ENCODE data around the gene LHFPL3.

LHFPL3 gene

DNA sequence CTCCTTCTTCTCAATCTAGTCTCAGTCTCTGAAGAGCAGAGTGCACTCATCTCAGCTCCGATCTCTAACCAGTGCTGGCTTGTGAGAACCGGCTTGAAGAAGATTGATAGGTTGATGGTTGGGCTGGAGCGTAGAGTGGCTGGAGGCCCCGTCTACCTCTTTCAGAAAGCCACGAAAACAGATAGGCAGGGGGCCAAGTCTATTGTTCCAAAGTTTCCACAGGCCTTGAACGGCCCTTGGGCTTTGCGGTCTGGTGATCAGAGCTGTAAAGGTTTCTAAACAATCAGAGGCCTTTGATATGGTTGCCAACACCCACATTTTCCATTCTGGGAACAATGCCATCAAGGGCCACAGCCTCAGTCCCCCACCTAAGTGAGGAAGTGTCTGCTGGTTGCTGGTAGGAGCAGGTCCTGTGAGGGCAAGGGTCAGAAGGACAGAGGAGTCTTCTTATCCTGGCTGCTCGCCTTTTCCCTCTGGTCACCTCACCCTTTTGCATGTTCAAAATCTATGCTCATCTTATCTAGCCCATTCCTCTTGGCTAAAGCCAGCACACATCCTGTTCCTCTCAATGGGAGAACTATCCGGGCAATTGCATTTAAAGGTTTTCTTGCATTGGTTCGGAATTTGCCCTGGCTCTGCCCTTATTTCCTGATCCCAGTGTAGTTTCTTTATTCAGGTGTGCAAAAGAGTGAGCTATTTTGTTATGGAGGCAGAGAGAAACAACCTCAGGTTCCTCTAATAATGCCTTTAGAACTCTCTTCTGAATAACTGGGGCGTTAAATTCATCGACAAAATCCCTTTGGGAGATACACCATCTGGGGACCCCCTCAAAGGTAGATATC is 615.3 kb downstream of the LHFPL3 start:
- peak in 2 of 4 experiments; percentile 13 to 27 for DNase-seq

DNA sequence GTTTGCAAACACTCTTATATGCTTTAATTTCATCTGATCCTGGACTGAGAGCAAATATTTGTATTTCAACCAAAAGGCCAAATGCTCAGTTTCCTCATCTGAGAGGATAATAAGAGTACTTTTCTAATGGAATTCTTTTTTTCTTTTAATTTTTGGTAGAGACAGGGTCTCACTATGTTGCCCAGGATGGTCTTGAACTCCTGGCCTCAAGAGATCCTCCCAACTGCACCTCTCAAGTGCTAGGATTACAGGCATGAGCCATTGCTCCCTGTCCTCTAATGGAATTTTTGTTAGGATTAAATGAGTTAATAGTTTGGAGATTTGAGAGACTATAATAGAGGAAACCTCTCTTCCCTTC is 617.2 kb downstream of the LHFPL3 start:
- no peak for DNase-seq

DNA sequence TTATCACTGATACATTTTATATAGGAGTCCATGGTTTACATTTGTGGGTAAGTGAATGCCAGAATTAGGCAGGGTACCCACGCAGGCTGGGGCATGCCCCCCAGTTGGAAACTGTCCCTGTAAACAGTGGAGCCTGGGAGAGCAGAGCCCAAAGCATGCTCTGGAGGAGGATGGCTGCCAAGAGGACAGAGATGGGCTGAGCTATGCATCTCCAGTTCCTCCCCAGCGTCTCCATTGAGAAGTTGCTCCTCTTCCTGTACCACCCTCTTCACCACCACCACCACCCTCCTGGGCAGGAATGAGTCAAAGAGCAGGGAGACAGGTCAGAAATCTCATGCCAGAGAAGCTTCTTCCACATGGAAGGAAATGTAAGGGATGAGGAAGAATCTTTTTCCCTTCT is 617.9 kb downstream of the LHFPL3 start:
- no peak for DNase-seq

DNA sequence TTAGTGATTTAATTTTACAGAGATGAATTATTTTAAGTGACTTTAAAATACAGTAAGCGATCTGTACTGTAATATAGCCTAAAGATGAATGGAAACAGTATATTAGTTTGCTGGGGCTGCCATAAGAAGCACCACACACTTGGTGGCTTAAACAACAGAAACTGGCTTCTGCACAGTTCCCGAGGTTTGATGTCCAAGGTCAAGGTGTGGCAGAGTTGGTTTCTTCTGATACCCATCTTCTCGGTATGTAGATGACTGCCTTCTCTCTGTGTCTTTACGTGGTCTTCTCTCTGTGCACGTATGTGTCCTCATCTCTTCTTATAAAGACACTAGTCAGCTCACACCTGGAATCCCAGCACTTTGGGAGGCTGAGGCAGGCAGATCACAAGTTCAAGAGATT is 621.6 kb downstream of the LHFPL3 start:
- DNase-seq = no peak

DNA sequence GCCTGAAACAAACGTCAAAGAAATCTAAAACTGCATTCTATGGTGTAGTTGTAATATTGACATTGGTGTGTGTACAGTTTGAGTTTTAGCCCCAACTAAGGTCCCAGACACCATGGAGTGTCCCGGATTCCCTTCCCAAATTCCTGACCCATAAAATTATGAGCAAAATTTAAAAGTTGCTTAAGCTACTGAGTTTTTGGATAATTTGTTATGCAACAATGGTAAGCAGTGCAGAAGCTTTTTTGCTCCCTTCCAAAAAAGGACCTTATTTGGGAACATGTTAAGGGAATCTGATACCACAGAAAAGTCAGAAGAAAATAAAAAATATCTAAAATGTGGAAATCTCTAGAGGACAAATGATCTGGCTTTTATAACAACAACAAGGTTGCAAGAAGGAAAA is 622.4 kb downstream of the LHFPL3 start:
- DNase-seq = no peak

DNA sequence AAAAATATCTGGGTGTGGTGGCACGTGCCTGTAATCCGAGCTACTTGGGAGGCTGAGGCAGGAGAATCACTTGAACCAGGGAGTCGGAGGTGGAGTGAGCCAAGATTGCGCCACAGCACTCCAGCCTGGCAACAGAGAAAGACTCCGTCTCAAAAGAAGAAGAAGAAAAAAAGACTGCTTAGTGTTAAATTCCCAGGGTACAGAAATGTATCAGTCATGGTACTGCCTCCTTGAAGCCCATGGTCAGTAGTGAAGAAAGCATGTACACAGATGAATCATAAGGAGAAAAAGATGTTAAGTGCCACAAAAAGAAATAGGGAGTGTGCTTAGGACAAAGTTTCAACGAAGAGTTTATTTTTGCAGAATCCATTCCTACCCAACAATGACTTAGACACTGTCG is 623.1 kb downstream of the LHFPL3 start:
- DNase-seq = no peak

DNA sequence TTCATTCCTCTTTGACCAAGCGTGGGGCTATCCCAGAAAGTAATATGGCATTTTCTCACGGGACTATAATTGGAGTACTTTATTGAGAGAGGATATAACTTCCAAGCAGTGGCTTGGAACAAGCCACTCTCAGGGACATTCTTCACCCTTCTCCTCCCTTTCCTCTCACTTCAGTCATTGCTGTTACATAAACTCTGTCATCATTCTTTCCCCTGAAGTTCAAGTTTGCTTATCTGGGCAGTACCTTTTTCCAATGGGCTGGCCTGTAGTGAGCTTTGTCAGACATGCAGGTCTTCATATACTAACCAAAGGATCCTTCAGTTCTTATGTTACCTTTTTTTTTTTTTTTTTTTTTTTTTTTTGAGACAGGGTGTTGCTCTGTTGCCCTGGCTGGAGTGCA is 626.9 kb downstream of the LHFPL3 start:
- DNase-seq = no peak

Data from activated CD4-positive, CD25-positive, alpha-beta regulatory T cell (primary cell).